NOMO-1 treated with dmso at 0.1 percent for 144 hours (cell line): ENCODE results near the gene LDLR.
"Not testable (repeated sequence)": the region's sequence is repeated elsewhere in the genome, so short reads cannot be mapped to it uniquely, and the experiment has no call there.

Experiments used
- DNase-seq: peaks from one replicate; lab custom pipeline; 2025; ENCODE audit not compliant: unreplicated experiment; lab: John Stamatoyannopoulos, UW

The LDLR gene

GRCh38 chr19:11070123-11070522, 19.1 kb upstream of the LDLR start:
- no peak for DNase-seq

DNA sequence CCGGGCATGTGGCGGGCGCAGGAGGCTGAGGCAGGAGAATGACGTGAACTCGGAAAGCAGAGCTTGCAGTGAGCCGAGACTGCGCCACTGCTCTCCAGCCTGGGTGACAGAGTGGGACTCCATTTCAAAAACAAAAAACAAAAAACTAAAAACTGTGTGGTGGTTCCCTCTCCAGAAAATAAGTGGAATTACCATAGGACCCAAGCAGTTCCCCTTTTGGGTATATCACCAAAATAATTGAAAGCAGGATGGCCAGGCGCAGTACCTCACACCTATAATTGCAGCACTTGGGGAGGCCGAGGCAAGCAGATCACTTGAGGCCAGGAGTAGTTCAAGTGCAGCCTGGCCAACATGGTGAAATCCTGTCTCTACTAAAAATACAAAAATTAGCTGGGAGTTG, 15.7 kb upstream of the LDLR start:
- DNase-seq, result no peak

DNA sequence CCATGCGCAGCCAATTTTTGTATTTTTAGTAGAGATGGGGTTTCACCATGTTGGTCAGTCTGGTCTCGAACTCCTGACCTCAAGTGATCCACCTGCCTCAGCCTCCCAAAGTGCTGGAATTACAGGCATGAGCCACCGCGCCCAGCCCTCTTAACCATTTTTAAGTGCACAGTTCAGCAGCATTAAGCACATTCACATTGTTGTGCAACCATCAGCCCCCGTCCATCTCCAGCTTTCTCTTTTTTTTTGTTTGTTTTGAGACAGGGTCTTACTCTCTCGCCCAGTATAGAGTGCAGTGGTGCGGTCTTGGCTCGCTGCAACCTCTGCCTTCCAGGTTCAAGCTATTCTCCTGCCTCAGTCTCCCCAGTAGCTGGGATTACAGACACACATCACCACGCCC, 12.5 kb upstream of the LDLR start:
- not testable (repeated sequence) for DNase-seq

DNA sequence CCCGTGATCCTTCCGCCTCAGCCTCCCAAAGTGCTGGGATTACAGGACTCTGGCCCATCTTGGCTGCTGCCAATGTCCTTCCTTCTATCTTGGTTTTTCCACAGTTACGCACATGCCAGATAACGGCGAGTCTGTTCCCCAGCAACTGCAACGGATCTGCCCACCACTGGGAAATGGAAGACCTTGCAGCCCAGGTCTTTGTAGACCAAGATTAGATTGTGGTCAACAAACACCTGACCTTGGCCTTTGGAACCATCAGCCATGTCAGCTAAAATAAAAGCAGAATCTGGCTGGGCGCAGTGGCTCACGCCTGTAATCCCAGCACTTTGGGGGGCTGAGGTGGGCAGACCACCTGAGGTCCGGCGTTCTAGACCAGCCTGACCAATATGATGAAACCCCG, 10.4 kb upstream of the LDLR start:
- no peak for DNase-seq

GRCh38 chr19:11079999-11080398, 9.3 kb upstream of the LDLR start:
- DNase-seq, result no peak

DNA sequence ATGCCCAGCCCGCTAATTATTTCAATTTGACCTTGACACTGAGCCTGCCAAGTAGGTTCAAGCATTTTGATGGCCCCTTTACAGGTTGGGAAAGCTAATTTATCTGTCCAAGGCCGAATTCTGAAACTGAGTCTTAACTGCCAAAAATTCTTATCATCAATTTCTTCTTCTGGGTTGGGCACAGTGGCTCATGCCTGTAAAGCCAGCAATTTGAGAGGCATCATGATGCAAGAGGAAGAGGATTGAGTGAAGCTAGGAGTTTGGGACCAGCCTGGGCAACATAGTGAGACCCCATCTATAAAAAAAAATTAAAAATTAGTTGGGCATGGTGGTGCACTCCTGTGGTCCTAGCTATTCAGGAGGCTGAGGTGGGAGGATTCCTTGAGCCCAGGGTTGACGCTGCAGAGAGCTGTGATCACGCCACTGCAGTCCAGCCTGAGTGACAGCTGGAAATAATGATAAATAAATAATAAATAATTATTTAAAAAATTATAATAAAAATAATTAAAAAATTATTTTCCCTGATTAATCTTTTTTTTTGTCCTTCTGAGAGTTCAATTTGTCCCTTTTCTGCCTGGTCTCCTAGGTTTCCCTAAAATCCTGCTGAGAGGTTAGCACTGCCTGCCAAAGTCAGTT, 1.3 kb upstream of the LDLR start:
- DNase-seq, result no peak

- no peak for DNase-seq
These were observed 583 bp upstream of the LDLR start for GRCh38 chr19:11088506-11089253.

GRCh38 chr19:11090014-11090263, 676 bp downstream of the LDLR start:
- DNase-seq, result not testable (repeated sequence)

DNA sequence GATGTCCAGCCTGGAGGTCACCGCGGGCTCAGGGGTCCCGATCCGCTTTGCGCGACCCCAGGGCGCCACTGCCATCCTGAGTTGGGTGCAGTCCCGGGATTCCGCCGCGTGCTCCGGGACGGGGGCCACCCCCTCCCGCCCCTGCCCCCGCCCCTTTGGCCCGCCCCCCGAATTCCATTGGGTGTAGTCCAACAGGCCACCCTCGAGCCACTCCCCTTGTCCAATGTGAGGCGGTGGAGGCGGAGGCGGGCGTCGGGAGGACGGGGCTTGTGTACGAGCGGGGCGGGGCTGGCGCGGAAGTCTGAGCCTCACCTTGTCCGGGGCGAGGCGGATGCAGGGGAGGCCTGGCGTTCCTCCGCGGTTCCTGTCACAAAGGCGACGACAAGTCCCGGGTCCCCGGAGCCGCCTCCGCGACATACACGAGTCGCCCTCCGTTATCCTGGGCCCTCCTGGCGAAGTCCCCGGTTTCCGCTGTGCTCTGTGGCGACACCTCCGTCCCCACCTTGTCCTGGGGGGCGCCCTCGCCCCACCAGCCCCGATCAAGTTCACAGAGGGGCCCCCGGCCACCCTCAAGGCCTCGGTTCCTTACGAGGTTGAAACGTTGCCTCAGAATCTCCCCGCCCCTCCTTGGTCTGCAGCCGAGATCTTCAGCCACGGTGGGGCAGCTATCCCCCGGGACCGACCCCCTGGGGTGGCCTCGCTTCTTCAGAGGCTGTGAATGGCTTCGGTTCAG, 1.2 kb downstream of the LDLR start:
- DNase-seq, result peak; percentile 95

GRCh38 chr19:11090997-11091702, 1.9 kb downstream of the LDLR start:
- DNase-seq, result no peak

DNA sequence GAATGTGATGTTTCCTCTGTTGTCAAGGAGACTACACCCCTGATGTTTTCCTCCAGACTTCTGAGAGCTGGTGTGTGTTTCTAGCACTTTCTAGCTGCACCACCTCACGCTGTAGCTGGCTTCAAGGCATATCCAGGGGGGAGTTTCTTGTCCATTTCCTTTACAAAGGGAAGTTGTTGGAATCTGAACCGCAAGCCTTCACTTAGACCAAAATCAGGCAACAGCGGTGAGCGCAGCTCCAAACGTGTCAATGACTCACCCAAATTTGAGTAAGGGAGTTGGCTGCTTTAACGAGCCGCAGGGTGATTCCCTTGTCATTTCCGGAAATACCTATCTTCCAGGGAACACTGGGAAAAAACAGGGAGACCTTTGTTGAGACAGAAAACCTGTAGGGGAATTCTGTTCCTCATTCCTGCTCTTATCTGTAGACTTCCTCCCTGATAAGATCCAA, 2.5 kb downstream of the LDLR start:
- peak; percentile 20 for DNase-seq

GRCh38 chr19:11092181-11092538, 2.9 kb downstream of the LDLR start:
- DNase-seq, result no peak

DNA sequence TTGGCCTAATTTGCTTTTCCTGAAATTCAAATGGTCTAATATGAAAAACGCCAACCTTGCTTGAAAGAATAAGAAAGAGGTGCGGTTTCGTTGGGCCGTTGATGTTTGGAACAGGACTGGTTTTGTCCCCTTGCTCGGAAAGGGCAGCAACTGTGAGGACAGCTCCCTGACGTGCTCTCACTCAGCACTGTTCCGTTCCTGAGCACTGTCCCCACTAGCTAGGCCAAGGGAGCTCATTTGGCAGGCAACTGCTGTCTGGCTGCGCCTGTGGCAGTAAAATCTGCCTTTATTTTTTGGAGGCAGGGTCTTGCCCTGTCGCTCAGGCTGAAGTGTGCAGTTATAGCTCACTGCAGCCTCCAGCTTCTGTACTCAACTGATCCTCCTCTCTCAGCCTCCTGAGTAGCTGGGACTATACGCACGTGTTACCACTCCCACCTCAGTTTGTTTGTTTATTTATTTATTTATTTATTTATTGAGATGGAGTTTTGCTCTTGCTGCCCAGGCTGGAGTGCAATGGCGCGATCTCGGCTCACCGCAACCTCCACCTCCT, 4.5 kb downstream of the LDLR start:
- DNase-seq, result no peak

GRCh38 chr19:11094520-11094894, 5.2 kb downstream of the LDLR start:
- no peak for DNase-seq

DNA sequence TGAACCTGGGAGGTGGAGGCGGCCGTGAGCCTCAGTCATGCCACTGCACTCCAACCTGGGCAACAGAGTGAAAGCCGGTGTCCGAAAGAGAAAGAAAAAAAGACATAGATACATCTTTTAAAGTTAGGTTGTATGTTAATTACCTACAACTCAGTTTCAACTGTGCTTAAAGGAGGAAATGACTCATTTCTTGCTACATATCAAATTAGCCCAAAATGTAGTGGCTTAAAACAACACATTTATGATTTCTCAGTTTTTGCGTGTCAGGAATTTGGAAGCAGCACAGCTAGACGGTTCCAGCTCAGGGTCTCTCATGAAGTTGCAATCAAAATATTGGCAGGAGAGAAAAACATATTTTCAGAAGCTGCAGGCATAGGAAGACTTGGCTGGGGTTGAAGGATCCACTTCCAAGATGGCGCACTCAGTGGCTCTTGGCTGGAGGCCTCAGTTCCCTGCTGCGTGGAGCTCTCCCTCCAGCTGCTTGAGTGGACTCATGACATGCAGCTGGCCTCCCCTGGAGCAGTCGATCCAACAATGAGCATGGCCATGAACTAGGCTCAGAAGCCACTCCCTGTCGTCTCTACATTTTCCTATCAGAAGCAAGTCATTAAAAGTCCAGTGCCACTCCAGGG, 7.1 kb downstream of the LDLR start:
- DNase-seq, result peak; percentile 33

DNA sequence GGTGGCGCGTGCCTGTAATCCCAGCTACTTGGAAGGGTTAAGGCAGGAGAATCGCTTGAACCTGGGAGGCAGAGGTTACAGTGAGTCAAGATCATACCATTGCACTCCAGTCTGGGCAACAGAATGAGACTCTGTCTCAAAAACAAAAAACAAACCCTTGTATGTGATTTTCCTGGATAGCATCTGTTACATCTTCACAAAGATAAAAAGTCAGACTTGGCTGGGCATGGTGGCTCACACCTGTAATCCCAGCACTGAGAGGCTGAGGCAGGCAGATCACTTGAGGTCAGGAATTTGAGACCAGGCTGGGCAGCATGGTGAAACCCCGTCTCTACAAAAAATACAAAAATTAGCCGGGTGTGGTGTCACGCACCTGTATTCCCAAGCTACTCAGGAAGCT, 8.1 kb downstream of the LDLR start:
- DNase-seq, result not testable (repeated sequence)

DNA sequence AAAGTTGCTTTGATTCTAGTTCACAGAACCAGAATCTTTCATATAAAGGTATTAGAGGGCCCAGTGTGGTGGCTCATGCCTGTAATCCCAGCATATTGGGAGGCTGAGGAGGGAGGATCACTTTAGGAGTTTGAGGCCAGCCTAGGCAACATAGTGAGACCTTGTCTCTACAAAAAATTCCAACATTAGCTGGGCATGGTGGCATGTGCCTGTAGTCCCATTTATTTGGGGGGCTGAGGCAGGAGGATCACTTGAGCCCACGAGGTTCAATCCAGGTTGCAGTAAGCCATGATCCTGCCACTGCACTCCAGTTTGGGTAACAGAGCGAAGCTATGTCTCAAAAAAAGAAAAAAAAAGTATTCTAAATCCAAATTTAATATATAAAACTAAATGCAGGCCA, 9.1 kb downstream of the LDLR start:
- DNase-seq, result no peak

- no peak for DNase-seq
These were observed 9.6 kb downstream of the LDLR start for GRCh38 chr19:11098861-11099260.

GRCh38 chr19:11100049-11100448, 10.8 kb downstream of the LDLR start:
- DNase-seq, result no peak

GRCh38 chr19:11101057-11101456, 11.8 kb downstream of the LDLR start:
- DNase-seq, result no peak

GRCh38 chr19:11102944-11103343, 13.7 kb downstream of the LDLR start:
- DNase-seq, result no peak
